Astrocyte (in vitro differentiated cells and primary cell): ENCODE data around the gene TBXT. TPM values are rescaled to one million over a fixed set of nuclear protein-coding genes. Genes with fewer than 3 reads are reported as not detected.

Experiments
- DNase-seq: peaks from one replicate; pipeline ENCODE4 v3.0.0-alpha.2; 2010; ENCODE audit warnings: low read depth
- FAIRE-seq: peaks from 2 replicates; lab custom pipeline; 2011; peaks lifted over from hg19 to GRCh38; lab: Jason Lieb, UNC
- H2AFZ ChIP-seq: 2 replicates; pipeline ENCODE4 v1.6.0; 2012; ENCODE audit warnings: low read depth, low read length, inconsistent platforms
- H3K27ac ChIP-seq: 2 replicates; pipeline ENCODE4 v1.5.1; 2011; ENCODE audit warnings: low read depth, low read length, inconsistent platforms
- H3K27me3 ChIP-seq: 2 replicates; pipeline ENCODE4 v1.6.0; 2011; ENCODE audit warnings: low read length, inconsistent platforms; ENCODE audit not compliant: insufficient read depth
- H3K36me3 ChIP-seq: 2 replicates; pipeline ENCODE4 v1.5.1; 2011; ENCODE audit warnings: low read length, inconsistent platforms; ENCODE audit not compliant: insufficient read depth
- H3K4me1 ChIP-seq: 2 replicates; pipeline ENCODE4 v1.5.1; 2011; ENCODE audit warnings: low read length, inconsistent platforms; ENCODE audit not compliant: insufficient read depth
- H3K4me2 ChIP-seq: 2 replicates; pipeline ENCODE4 v1.6.0; 2012; ENCODE audit warnings: low read length, inconsistent platforms
- H3K4me3 ChIP-seq: 2 replicates; pipeline ENCODE4 v1.5.1; 2011; ENCODE audit warnings: low read depth, mild to moderate bottlenecking, low read length, inconsistent platforms; ENCODE audit not compliant: insufficient read depth
- H3K79me2 ChIP-seq: 2 replicates; pipeline ENCODE4 v1.6.0; 2012; ENCODE audit warnings: mild to moderate bottlenecking, low read length, inconsistent platforms; ENCODE audit not compliant: insufficient read depth
- H3K9ac ChIP-seq: 2 replicates; pipeline ENCODE4 v1.6.0; 2012; ENCODE audit warnings: mild to moderate bottlenecking, low read length, inconsistent platforms
- H3K9me3 ChIP-seq: 2 replicates; pipeline ENCODE4 v1.5.1; 2012; ENCODE audit warnings: low read depth, mild to moderate bottlenecking, low read length, inconsistent platforms; ENCODE audit not compliant: insufficient read depth
- H4K20me1 ChIP-seq: 2 replicates; pipeline ENCODE4 v1.6.0; 2012; ENCODE audit warnings: low read length, inconsistent platforms; ENCODE audit not compliant: insufficient read depth
- H3K27ac Mint-ChIP-seq: one replicate; pipeline ENCODE4 v1.8.0; 2021; ENCODE audit warnings: mild to moderate bottlenecking, mixed read lengths; ENCODE audit not compliant: unreplicated experiment
- H3K27me3 Mint-ChIP-seq: one replicate; pipeline ENCODE4 v1.8.0; 2021; ENCODE audit warnings: low read depth, mixed read lengths; ENCODE audit not compliant: unreplicated experiment
- H3K36me3 Mint-ChIP-seq: one replicate; pipeline ENCODE4 v1.8.0; 2021; ENCODE audit warnings: low read depth, mixed read lengths; ENCODE audit not compliant: unreplicated experiment
- H3K4me1 Mint-ChIP-seq: one replicate; pipeline ENCODE4 v1.8.0; 2021; ENCODE audit warnings: low read depth, mixed read lengths; ENCODE audit not compliant: unreplicated experiment
- H3K4me3 Mint-ChIP-seq: one replicate; pipeline ENCODE4 v1.8.0; 2021; ENCODE audit warnings: mild to moderate bottlenecking, moderate library complexity, mixed read lengths; ENCODE audit not compliant: unreplicated experiment
- H3K9me3 Mint-ChIP-seq: one replicate; pipeline ENCODE4 v1.8.0; 2021; ENCODE audit warnings: mild to moderate bottlenecking, mixed read lengths; ENCODE audit not compliant: unreplicated experiment
- CTCF ChIP-seq: IDR thresholded peaks from 2 replicates; pipeline ENCODE4 v1.5.1; 2011; ENCODE audit warnings: low read depth, mild to moderate bottlenecking, inconsistent platforms, low read length, moderate library complexity; ENCODE audit not compliant: insufficient read depth
- EZH2 ChIP-seq: IDR thresholded peaks from 2 replicates; pipeline ENCODE4 v1.6.1; 2012; ENCODE audit warnings: mild to moderate bottlenecking, low read length, inconsistent platforms; ENCODE audit not compliant: insufficient read depth
- total RNA-seq: library from RNA; stranded (reverse); gene quantifications from 2 replicates; pipeline ENCODE4 v1.2.1, GENCODE V29; 2021

The TBXT gene
- total RNA-seq, 1 donor from 2014 or later: not detected

DNA sequence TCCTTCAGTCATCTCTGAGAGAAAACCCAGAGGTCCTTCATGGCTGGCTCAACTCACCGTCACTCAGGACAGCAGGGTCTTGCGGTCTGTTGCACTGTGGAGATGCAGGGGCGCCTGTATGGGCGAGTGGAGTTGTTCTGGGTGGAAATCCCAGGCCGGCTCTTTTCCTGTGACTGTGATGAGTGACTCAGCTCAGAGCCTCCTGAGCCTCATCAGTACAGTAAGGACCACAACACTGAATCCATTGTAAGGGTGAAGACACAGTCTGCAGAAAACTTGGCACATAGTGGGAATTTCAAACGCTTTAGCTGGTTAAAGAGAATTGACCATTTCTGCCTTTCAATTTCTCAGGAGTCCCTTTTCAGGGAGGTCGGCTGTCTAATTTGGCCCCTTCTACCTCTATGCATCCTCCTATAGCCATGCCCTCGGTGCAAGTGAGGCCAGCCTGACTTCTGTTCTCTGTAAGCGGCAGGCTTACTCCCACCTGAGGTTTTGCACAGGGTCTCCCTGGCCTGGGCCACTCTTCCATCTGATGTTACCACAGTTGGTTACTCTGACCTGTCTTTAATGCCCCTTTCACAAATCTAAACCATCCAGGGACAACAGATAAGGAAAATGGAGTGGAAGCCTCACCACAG, 35.5 kb upstream of the TBXT start:
- Histone ChIP-seq H3K27me3 (no peaks in the 10 kb centered on the region), H3K79me2 (no peaks in the 10 kb centered on the region), H3K36me3 (no peaks in the 10 kb centered on the region), H3K4me1 (no peaks in the 10 kb centered on the region), H3K4me3 (no peak overlapping the region), H4K20me1 (no peaks in the 10 kb centered on the region), H3K9me3 (no peaks in the 10 kb centered on the region), H2AFZ (no peak overlapping the region), H3K27ac (no peak overlapping the region), H3K4me2 (no peak overlapping the region), H3K9ac (no peak overlapping the region)
- H3K27me3 Mint-ChIP-seq: peaks cover 9% of the 10 kb centered on the region
- no peak overlapping the region for H3K4me3 Mint-ChIP-seq
- H3K27ac Mint-ChIP-seq: peak overlapping the region; percentile 58
- H3K9me3 Mint-ChIP-seq: no peaks in the 10 kb centered on the region
- DNase-seq (no peak), FAIRE-seq (no peak)
- H3K36me3 Mint-ChIP-seq: no peaks in the 10 kb centered on the region
- no peak for TF ChIP-seq CTCF
- no peak for TF ChIP-seq EZH2
- H3K4me1 Mint-ChIP-seq: no peaks in the 10 kb centered on the region

- Histone ChIP-seq H3K9me3 (no peaks in the 10 kb centered on the region), H3K27ac (no peak overlapping the region), H3K4me2 (no peak overlapping the region), H4K20me1 (no peaks in the 10 kb centered on the region), H3K79me2 (no peaks in the 10 kb centered on the region), H3K4me1 (no peaks in the 10 kb centered on the region), H3K4me3 (no peak overlapping the region), H2AFZ (no peak overlapping the region), H3K36me3 (no peaks in the 10 kb centered on the region), H3K9ac (no peak overlapping the region), H3K27me3 (no peaks in the 10 kb centered on the region)
- no peaks in the 10 kb centered on the region for H3K36me3 Mint-ChIP-seq
- H3K4me3 Mint-ChIP-seq: no peak overlapping the region
- H3K27ac Mint-ChIP-seq: no peak overlapping the region
- FAIRE-seq: no peak
- no peaks in the 10 kb centered on the region for H3K4me1 Mint-ChIP-seq
- H3K9me3 Mint-ChIP-seq: no peaks in the 10 kb centered on the region
- peaks cover 16% of the 10 kb centered on the region for H3K27me3 Mint-ChIP-seq
- no peak for DNase-seq
- TF ChIP-seq CTCF (no peak), EZH2 (no peak)
Measured at GRCh38 chr6:166202321-166202733, 34.7 kb upstream of the TBXT start.

- H3K4me2 ChIP-seq: no peak overlapping the region
- no peak overlapping the region for H2AFZ ChIP-seq
- DNase-seq (no peak), FAIRE-seq (no peak)
- H3K9ac ChIP-seq: no peak overlapping the region
- H3K27ac Mint-ChIP-seq: no peak overlapping the region
- no peak overlapping the region for H3K4me3 ChIP-seq
- H3K27me3 Mint-ChIP-seq: peaks cover 18% of the 10 kb centered on the region
- H3K27me3 ChIP-seq: no peaks in the 10 kb centered on the region
- no peaks in the 10 kb centered on the region for H3K9me3 Mint-ChIP-seq
- no peaks in the 10 kb centered on the region for H4K20me1 ChIP-seq
- no peaks in the 10 kb centered on the region for H3K9me3 ChIP-seq
- no peaks in the 10 kb centered on the region for H3K79me2 ChIP-seq
- H3K4me1 ChIP-seq: no peaks in the 10 kb centered on the region
- no peak overlapping the region for H3K4me3 Mint-ChIP-seq
- H3K36me3 Mint-ChIP-seq: no peaks in the 10 kb centered on the region
- H3K4me1 Mint-ChIP-seq: no peaks in the 10 kb centered on the region
- TF ChIP-seq EZH2 (no peak), CTCF (no peak)
- H3K27ac ChIP-seq: no peak overlapping the region
- no peaks in the 10 kb centered on the region for H3K36me3 ChIP-seq
Measured at GRCh38 chr6:166201878-166202277, 34.2 kb upstream of the TBXT start.
